B cell (primary cell): ENCODE measurements around the gene EVL. TPM values are rescaled to one million over a fixed set of nuclear protein-coding genes. Genes with fewer than 3 reads are reported as not detected.

ENCODE experiments used
- ATAC-seq: fragments of 200-7000 bp; cut with Tn5 transposase; one replicate; pipeline ENCODE4 v1.10.0; 2021; ENCODE audit warnings: low read depth, mild to moderate bottlenecking, moderate number of reproducible peaks, moderate library complexity
- CTCF ChIA-PET: fragments of 350-600 bp; sonication (Branson Sonifier 250); formaldehyde crosslinking; loops from one replicate; lab custom pipeline; 2021; ENCODE audit warnings: antibody characterized with exemption, inconsistent platforms; lab: Charles Lee
- POLR2A ChIA-PET: fragments of 350-600 bp; sonication (Branson Sonifier 250); formaldehyde crosslinking; loops from one replicate; lab custom pipeline; 2021; ENCODE audit warnings: antibody characterized with exemption; lab: Charles Lee
- DNase-seq: peaks from one replicate; pipeline ENCODE4 v3.0.0; 2013
- H2AFZ ChIP-seq: 2 replicates; pipeline ENCODE4 v1.6.1; 2012; ENCODE audit warnings: mild to moderate bottlenecking, low read depth, low read length; ENCODE audit not compliant: insufficient read depth, poor library complexity, severe bottlenecking
- H3K27ac ChIP-seq, 2 donors: 1 replicate in 1 of 2; 2 replicates in 1 of 2; pipeline ENCODE4 v1.5.1; 2012 to 2013; ENCODE audit warnings: low read length in 2 of 2, mild to moderate bottlenecking in 2 of 2, moderate library complexity in 1 of 2
- H3K27me3 ChIP-seq, 4 experiments: fragments of 200-600 bp in 1 of 4; sonication (generic) in 1 of 4; replicated peaks in 1 of 4; 1 replicate in 2 of 4; 2 replicates in 2 of 4; pipeline versions ENCODE4 v1.6.1 to v1.7.0; 2013 to 2016; ENCODE audit warnings: low read length in 3 of 4, mild to moderate bottlenecking in 2 of 4, mixed read lengths in 1 of 4, moderate library complexity in 1 of 4; ENCODE audit not compliant: insufficient read depth in 4 of 4, control insufficient read depth in 3 of 4; ENCODE audit errors: control extremely low read depth in 1 of 4
- H3K36me3 ChIP-seq, 2 experiments: replicated peaks in 1 of 2; 1 replicate in 1 of 2; 2 replicates in 1 of 2; pipeline versions ENCODE4 v1.6.1 to v1.7.1; 2013; ENCODE audit warnings: low read length in 1 of 2; ENCODE audit not compliant: insufficient read depth in 2 of 2, control insufficient read depth in 1 of 2; ENCODE audit errors: control extremely low read depth in 1 of 2, extremely low read depth in 1 of 2
- H3K4me1 ChIP-seq, 2 donors: fragments of 200-600 bp in 1 of 2; sonication (generic) in 1 of 2; 1 replicate in 1 of 2; 2 replicates in 1 of 2; pipeline versions ENCODE4 v1.5.1 to v1.6.1; 2013 to 2017; ENCODE audit warnings: low read length in 2 of 2; ENCODE audit not compliant: control insufficient read depth in 2 of 2, insufficient read depth in 2 of 2
- H3K4me2 ChIP-seq: replicated peaks from 2 replicates; pipeline ENCODE3; 2012; ENCODE audit warnings: mild to moderate bottlenecking, low read depth, low read length; ENCODE audit not compliant: poor library complexity, severe bottlenecking
- H3K4me3 ChIP-seq, 5 experiments: fragments of 200-600 bp in 1 of 5; sonication (generic) in 1 of 5; 1 replicate in 3 of 5; 2 replicates in 2 of 5; pipeline versions ENCODE4 v1.5.1 to v1.7.0; 2011 to 2016; ENCODE audit warnings: low read length in 4 of 5, mild to moderate bottlenecking in 4 of 5, low read depth in 2 of 5, control low read depth in 1 of 5, moderate library complexity in 1 of 5; ENCODE audit not compliant: insufficient read depth in 1 of 5; ENCODE audit errors: control extremely low read depth in 1 of 5, extremely low read depth in 1 of 5
- H3K79me2 ChIP-seq: fragments of 200-600 bp; sonication (generic); one replicate; pipeline ENCODE4 v1.6.0; 2016; ENCODE audit warnings: low read length; ENCODE audit not compliant: control insufficient read depth, insufficient read depth
- H3K9ac ChIP-seq: fragments of 200-600 bp; sonication (generic); 2 replicates; pipeline ENCODE4 v1.6.1; 2017; ENCODE audit warnings: mild to moderate bottlenecking, low read length, moderate library complexity
- H3K9me3 ChIP-seq, 3 donors: one replicate each; pipeline versions ENCODE4 v1.6.1 to v1.7.1; 2013; ENCODE audit warnings: low read length in 2 of 3; ENCODE audit not compliant: control insufficient read depth in 2 of 3, insufficient read depth in 1 of 3; ENCODE audit errors: control extremely low read depth in 1 of 3
- H4K20me1 ChIP-seq: 2 replicates; pipeline ENCODE4 v1.6.0; 2012; ENCODE audit warnings: mild to moderate bottlenecking, low read length; ENCODE audit not compliant: insufficient read depth, control insufficient read depth, poor library complexity, severe bottlenecking
- H3K27ac Mint-ChIP-seq: one replicate; pipeline ENCODE4 v1.8.0; 2021; ENCODE audit warnings: mixed read lengths
- H3K27me3 Mint-ChIP-seq: one replicate; pipeline ENCODE4 v1.8.0; 2021; ENCODE audit warnings: mixed read lengths
- H3K4me1 Mint-ChIP-seq: one replicate; pipeline ENCODE4 v1.8.0; 2021; ENCODE audit warnings: mixed read lengths
- H3K4me3 Mint-ChIP-seq: one replicate; pipeline ENCODE4 v1.8.0; 2021; ENCODE audit warnings: mixed read lengths
- H3K9me3 Mint-ChIP-seq: one replicate; pipeline ENCODE4 v1.8.0; 2022; ENCODE audit warnings: mixed read lengths; ENCODE audit not compliant: insufficient read depth
- EZH2 ChIP-seq: IDR thresholded peaks from 2 replicates; pipeline ENCODE4 v1.6.1; 2012; ENCODE audit warnings: borderline replicate concordance, low read depth, mild to moderate bottlenecking, moderate library complexity, low read length; ENCODE audit not compliant: insufficient read depth, poor library complexity, severe bottlenecking
- WGBS: methylation state at CpG from one replicate; pipeline ENCODE4 v1.1.5; 2013; ENCODE audit warnings: missing lambda C conversion rate; ENCODE audit not compliant: insufficient coverage; 5-methylcytosine and 5-hydroxymethylcytosine counted together
- intact Hi-C: fragments of 100-400 bp; cut with micrococcal nuclease; formaldehyde crosslinking; loops from one replicate; pipeline ENCODE4 v1.10.0; 2022
- polyA plus RNA-seq: library from polyadenylated mRNA; depleted of rRNA; stranded (reverse); fragments of >200 nt; gene quantifications from 2 replicates; pipeline ENCODE4 v1.2.3, GENCODE V29; 2012
- total RNA-seq, 2 donors: library from RNA; stranded (reverse); fragments of 120-200 nt in 1 of 2; gene quantifications; 1 replicate in 1 of 2; 2 replicates in 1 of 2; pipeline versions ENCODE4 v1.2.3 to v1.2.4, GENCODE V29; 2013 to 2022
- TF ChIP-seq, protein P1 (sequence below): fragments of 200-600 bp; IDR thresholded peaks from one replicate; pipeline ENCODE4 v1.8.0; 2022; ENCODE audit warnings: antibody characterized with exemption, mild to moderate bottlenecking

EVL gene
- total and polyA plus RNA-seq, 2 donors (not counting 1 experiment from before 2014, with no cell fraction given), result 486 to 892 TPM

DNA sequence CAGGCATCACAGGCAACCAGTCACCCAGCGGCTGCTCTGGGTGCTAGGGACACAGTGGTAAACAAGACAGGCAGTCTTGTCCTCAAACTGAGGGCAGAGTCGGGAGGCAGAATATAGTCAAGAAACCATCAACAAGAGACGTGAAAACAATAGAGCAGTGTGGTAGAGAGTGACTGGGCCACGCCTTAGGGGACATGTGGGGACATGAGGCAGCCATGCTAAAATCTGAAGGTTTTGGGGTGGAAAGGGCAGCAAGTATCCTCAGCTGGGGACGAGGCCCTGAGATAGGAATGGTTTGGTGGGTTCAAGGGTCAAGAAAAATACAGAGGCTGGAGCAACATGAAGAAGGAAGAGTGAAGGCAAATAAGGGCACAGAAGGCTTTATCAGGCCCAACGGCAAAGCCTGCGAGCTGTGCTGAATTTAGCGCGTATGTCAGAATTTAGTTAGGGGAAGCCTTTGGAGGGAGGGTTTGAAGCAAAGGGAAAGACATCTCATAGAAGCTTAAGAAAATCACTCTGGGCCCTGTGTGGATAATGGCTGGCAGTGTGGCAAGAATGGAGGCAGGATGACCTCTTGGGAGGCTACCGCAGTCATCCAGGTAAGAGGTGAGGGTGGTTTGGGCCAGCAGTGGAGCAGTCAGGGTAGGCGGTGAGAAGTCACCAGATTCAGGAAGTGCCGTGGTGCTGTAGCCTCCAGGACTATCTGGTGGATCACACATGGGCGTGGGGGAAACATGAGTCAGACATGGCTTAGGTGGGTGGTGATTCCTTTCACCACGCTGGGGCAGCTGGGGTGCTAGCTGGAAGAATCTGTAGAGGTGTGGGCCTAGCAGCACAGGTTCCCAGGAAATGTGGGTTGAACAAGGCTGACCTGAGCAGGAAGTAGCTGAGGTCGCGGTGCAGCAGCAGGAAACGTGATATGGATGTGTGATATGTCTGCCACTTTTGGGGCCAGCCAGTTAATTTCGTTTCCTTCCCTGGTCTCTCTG is 3.0 kb downstream of the EVL start:
- intact Hi-C loops, result loop anchor here (1.0 kb wide), 1 partner anchor 91 kb away; the partner anchor contains the start of gene DEGS2
- H3K4me2 ChIP-seq, result peak overlapping the region; percentile 87
- CTCF ChIA-PET, result interaction anchor here (0.6 to 22.8 kb wide), 6 partner anchors 12 to 124 kb away, joined by 3 to 495 read pairs (median 68); no protein-coding TSS in a partner anchor
- no peaks in the 10 kb centered on the region for H3K27me3 ChIP-seq
- Mint-ChIP-seq H3K4me1 (peaks cover 93% of the 10 kb centered on the region), H3K27me3 (no peaks in the 10 kb centered on the region), H3K27ac (peak overlapping the region; percentile 98), H3K4me3 (peak overlapping the region; percentile 100), H3K9me3 (no peaks in the 10 kb centered on the region)
- peaks cover 51% of the 10 kb centered on the region for H4K20me1 ChIP-seq
- TF ChIP-seq, protein P1, sequence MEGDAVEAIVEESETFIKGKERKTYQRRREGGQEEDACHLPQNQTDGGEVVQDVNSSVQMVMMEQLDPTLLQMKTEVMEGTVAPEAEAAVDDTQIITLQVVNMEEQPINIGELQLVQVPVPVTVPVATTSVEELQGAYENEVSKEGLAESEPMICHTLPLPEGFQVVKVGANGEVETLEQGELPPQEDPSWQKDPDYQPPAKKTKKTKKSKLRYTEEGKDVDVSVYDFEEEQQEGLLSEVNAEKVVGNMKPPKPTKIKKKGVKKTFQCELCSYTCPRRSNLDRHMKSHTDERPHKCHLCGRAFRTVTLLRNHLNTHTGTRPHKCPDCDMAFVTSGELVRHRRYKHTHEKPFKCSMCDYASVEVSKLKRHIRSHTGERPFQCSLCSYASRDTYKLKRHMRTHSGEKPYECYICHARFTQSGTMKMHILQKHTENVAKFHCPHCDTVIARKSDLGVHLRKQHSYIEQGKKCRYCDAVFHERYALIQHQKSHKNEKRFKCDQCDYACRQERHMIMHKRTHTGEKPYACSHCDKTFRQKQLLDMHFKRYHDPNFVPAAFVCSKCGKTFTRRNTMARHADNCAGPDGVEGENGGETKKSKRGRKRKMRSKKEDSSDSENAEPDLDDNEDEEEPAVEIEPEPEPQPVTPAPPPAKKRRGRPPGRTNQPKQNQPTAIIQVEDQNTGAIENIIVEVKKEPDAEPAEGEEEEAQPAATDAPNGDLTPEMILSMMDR, result no peak
- TF ChIP-seq EZH2, result no peak
- H3K9me3 ChIP-seq, result no peaks in the 10 kb centered on the region
- H3K36me3 ChIP-seq, result peaks cover 0 to 26% of the 10 kb centered on the region in 2 experiments
- H3K9ac ChIP-seq, result peak overlapping the region; percentile 88
- peaks cover 88% of the 10 kb centered on the region for H3K79me2 ChIP-seq
- peak overlapping the region; percentile 23 for H2AFZ ChIP-seq
- peak overlapping the region; percentile 79 to 87 for H3K27ac ChIP-seq
- peak overlapping the region; percentile 61 to 92 (median 69) for H3K4me3 ChIP-seq
- DNase-seq (peak; percentile 80), ATAC-seq (peak; percentile 41)
- peaks cover 77 to 86% of the 10 kb centered on the region in 2 donors for H3K4me1 ChIP-seq
- 17% methylated on average over 17 of the region's 18 CpGs for WGBS
- POLR2A ChIA-PET, result interaction anchor here (0.6 to 0.9 kb wide), 3 partner anchors 89 to 228 kb away, joined by 3 to 6 read pairs (median 5); no protein-coding TSS in a partner anchor
